Measurements from ENCODE around the gene PXMP4.

PXMP4 gene

GRCh38 chr20:33719989-33720709, at the start of gene PXMP4:
TSS of gene PXMP4 (minus strand) at chr20:33720310. CDS start at chr20:33720207, 103 bp downstream.
- peak within 1 kb of the TSS; percentile 80 for H3K4me3 ChIP-seq (ENCODE audit: low read depth, low read length)
- TF ChIP-seq CTCF (IDR thresholded peaks at IDR 0.05; ENCODE audit: low read depth, low read length) = no peak

- no peak for TF ChIP-seq CTCF (IDR thresholded peaks at IDR 0.05; ENCODE audit: low read depth, low read length)
- H3K4me3 ChIP-seq (ENCODE audit: low read depth, low read length) = no peak overlapping the region
These were observed 48.9 kb upstream of the PXMP4 start for GRCh38 chr20:33769043-33769442.

- TF ChIP-seq CTCF (IDR thresholded peaks at IDR 0.05; ENCODE audit: low read depth, low read length) = no peak
- no peak overlapping the region for H3K4me3 ChIP-seq (ENCODE audit: low read depth, low read length)
These were observed 47.6 kb upstream of the PXMP4 start for GRCh38 chr20:33767777-33768138.

- H3K4me3 ChIP-seq (ENCODE audit: low read depth, low read length) = no peak overlapping the region
- no peak for TF ChIP-seq CTCF (IDR thresholded peaks at IDR 0.05; ENCODE audit: low read depth, low read length)
These were observed 46.6 kb upstream of the PXMP4 start for GRCh38 chr20:33766686-33767085.

- no peak overlapping the region for H3K4me3 ChIP-seq (ENCODE audit: low read depth, low read length)
- TF ChIP-seq CTCF (IDR thresholded peaks at IDR 0.05; ENCODE audit: low read depth, low read length) = no peak
These were observed 45.5 kb upstream of the PXMP4 start for GRCh38 chr20:33765592-33765991.

GRCh38 chr20:33765099-33765498, 45.0 kb upstream of the PXMP4 start:
- H3K4me3 ChIP-seq (ENCODE audit: low read depth, low read length) = no peak overlapping the region
- TF ChIP-seq CTCF (IDR thresholded peaks at IDR 0.05; ENCODE audit: low read depth, low read length) = no peak

GRCh38 chr20:33761698-33762250, 41.7 kb upstream of the PXMP4 start:
- no peak overlapping the region for H3K4me3 ChIP-seq (ENCODE audit: low read depth, low read length)
- TF ChIP-seq CTCF (IDR thresholded peaks at IDR 0.05; ENCODE audit: low read depth, low read length) = no peak
